ENCODE measurements around the gene CLEC16A. TPM values are rescaled to one million over a fixed set of nuclear protein-coding genes. Genes with fewer than 3 reads are reported as not detected.

CLEC16A gene
- total and polyA plus RNA-seq, 2 experiments from 2014 or later, result 9.9 to 24.1 TPM

DNA sequence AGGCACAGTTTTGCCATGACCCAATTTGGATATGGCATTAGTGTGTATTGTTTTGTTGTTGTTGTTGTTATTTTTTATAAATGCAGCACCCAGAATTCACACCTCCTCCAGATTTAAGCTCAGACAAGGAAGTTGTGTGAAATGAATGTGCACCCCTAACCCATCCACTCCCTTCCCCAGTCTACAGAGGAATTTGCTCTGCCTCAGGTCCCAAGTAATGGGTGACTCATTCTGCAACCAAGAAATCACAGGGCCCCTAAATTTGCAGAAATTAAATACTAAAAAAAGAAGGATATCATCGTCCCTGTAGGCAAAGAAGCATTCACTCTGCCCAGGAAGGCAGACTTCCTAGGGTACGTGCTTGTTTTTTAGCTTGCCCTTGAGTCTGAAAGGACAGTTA is 62.3 kb downstream of the CLEC16A start:
- Histone ChIP-seq H3F3A (replicated peaks; ENCODE audit: low read depth) (no peaks in the 10 kb centered on the region), H3K79me2 (replicated peaks; ENCODE audit: insufficient read depth) (no peaks in the 10 kb centered on the region), H3K4me3 (no peak overlapping the region), H4K20me1 (replicated peaks; ENCODE audit: insufficient read depth) (peaks cover 2% of the 10 kb centered on the region; the same call in 1 of the 2 replicates), H3K9me2 (ENCODE audit: insufficient read depth) (no peaks in the 10 kb centered on the region), H3K27me3 (ENCODE audit: insufficient read depth) (no peaks in the 10 kb centered on the region), H3K4me1 (ENCODE audit: insufficient read depth) (no peaks in the 10 kb centered on the region), H3K27ac (ENCODE audit: low read depth) (no peak overlapping the region), H3K36me3 (ENCODE audit: insufficient read depth) (no peaks in the 10 kb centered on the region), H2AFZ (no peak overlapping the region), H3K4me2 (no peak overlapping the region)
- Mint-ChIP-seq H3K27ac (no peak overlapping the region), H3K4me3 (no peak overlapping the region), H3K36me3 (ENCODE audit: low read depth) (peaks cover 8% of the 10 kb centered on the region; the same call in 2 of the 3 replicates), H3K9me3 (no peaks in the 10 kb centered on the region), H3K4me1 (peaks cover 6% of the 10 kb centered on the region), H3K27me3 (ENCODE audit: insufficient read depth, low read depth, poor library complexity) (peaks cover 4% of the 10 kb centered on the region)
- no peak for TF ChIP-seq NANOG (IDR thresholded peaks at IDR 0.05; ENCODE audit: borderline replicate concordance)
- TF ChIP-seq POLR2AphosphoS5 (IDR thresholded peaks at IDR 0.05; ENCODE audit: low read depth), result no peak
- no peak for TF ChIP-seq ZNF114 (CRISPR knock-in tag; IDR thresholded peaks at IDR 0.05)
- TF ChIP-seq, protein P1, sequence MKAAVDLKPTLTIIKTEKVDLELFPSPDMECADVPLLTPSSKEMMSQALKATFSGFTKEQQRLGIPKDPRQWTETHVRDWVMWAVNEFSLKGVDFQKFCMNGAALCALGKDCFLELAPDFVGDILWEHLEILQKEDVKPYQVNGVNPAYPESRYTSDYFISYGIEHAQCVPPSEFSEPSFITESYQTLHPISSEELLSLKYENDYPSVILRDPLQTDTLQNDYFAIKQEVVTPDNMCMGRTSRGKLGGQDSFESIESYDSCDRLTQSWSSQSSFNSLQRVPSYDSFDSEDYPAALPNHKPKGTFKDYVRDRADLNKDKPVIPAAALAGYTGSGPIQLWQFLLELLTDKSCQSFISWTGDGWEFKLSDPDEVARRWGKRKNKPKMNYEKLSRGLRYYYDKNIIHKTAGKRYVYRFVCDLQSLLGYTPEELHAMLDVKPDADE (IDR thresholded peaks at IDR 0.05), result no peak
- no peak for TF ChIP-seq CREB1 (CRISPR knock-in tag; IDR thresholded peaks at IDR 0.05; ENCODE audit: low read depth)
- TF ChIP-seq, protein P2, sequence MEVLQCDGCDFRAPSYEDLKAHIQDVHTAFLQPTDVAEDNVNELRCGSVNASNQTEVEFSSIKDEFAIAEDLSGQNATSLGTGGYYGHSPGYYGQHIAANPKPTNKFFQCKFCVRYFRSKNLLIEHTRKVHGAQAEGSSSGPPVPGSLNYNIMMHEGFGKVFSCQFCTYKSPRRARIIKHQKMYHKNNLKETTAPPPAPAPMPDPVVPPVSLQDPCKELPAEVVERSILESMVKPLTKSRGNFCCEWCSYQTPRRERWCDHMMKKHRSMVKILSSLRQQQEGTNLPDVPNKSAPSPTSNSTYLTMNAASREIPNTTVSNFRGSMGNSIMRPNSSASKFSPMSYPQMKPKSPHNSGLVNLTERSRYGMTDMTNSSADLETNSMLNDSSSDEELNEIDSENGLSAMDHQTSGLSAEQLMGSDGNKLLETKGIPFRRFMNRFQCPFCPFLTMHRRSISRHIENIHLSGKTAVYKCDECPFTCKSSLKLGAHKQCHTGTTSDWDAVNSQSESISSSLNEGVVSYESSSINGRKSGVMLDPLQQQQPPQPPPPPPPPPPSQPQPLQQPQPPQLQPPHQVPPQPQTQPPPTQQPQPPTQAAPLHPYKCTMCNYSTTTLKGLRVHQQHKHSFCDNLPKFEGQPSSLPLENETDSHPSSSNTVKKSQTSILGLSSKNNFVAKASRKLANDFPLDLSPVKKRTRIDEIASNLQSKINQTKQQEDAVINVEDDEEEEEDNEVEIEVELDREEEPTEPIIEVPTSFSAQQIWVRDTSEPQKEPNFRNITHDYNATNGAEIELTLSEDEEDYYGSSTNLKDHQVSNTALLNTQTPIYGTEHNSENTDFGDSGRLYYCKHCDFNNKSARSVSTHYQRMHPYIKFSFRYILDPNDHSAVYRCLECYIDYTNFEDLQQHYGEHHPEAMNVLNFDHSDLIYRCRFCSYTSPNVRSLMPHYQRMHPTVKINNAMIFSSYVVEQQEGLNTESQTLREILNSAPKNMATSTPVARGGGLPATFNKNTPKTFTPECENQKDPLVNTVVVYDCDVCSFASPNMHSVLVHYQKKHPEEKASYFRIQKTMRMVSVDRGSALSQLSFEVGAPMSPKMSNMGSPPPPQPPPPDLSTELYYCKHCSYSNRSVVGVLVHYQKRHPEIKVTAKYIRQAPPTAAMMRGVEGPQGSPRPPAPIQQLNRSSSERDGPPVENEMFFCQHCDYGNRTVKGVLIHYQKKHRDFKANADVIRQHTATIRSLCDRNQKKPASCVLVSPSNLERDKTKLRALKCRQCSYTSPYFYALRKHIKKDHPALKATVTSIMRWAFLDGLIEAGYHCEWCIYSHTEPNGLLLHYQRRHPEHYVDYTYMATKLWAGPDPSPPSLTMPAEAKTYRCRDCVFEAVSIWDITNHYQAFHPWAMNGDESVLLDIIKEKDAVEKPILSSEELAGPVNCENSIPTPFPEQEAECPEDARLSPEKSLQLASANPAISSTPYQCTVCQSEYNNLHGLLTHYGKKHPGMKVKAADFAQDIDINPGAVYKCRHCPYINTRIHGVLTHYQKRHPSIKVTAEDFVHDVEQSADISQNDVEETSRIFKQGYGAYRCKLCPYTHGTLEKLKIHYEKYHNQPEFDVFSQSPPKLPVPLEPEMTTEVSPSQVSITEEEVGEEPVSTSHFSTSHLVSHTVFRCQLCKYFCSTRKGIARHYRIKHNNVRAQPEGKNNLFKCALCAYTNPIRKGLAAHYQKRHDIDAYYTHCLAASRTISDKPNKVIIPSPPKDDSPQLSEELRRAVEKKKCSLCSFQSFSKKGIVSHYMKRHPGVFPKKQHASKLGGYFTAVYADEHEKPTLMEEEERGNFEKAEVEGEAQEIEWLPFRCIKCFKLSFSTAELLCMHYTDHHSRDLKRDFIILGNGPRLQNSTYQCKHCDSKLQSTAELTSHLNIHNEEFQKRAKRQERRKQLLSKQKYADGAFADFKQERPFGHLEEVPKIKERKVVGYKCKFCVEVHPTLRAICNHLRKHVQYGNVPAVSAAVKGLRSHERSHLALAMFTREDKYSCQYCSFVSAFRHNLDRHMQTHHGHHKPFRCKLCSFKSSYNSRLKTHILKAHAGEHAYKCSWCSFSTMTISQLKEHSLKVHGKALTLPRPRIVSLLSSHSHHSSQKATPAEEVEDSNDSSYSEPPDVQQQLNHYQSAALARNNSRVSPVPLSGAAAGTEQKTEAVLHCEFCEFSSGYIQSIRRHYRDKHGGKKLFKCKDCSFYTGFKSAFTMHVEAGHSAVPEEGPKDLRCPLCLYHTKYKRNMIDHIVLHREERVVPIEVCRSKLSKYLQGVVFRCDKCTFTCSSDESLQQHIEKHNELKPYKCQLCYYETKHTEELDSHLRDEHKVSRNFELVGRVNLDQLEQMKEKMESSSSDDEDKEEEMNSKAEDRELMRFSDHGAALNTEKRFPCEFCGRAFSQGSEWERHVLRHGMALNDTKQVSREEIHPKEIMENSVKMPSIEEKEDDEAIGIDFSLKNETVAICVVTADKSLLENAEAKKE (CRISPR knock-in tag; IDR thresholded peaks at IDR 0.05), result no peak
- TF ChIP-seq, protein P3, sequence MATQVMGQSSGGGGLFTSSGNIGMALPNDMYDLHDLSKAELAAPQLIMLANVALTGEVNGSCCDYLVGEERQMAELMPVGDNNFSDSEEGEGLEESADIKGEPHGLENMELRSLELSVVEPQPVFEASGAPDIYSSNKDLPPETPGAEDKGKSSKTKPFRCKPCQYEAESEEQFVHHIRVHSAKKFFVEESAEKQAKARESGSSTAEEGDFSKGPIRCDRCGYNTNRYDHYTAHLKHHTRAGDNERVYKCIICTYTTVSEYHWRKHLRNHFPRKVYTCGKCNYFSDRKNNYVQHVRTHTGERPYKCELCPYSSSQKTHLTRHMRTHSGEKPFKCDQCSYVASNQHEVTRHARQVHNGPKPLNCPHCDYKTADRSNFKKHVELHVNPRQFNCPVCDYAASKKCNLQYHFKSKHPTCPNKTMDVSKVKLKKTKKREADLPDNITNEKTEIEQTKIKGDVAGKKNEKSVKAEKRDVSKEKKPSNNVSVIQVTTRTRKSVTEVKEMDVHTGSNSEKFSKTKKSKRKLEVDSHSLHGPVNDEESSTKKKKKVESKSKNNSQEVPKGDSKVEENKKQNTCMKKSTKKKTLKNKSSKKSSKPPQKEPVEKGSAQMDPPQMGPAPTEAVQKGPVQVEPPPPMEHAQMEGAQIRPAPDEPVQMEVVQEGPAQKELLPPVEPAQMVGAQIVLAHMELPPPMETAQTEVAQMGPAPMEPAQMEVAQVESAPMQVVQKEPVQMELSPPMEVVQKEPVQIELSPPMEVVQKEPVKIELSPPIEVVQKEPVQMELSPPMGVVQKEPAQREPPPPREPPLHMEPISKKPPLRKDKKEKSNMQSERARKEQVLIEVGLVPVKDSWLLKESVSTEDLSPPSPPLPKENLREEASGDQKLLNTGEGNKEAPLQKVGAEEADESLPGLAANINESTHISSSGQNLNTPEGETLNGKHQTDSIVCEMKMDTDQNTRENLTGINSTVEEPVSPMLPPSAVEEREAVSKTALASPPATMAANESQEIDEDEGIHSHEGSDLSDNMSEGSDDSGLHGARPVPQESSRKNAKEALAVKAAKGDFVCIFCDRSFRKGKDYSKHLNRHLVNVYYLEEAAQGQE (IDR thresholded peaks at IDR 0.05; ENCODE audit: unreplicated experiment), result no peak
- TF ChIP-seq JUNB (IDR thresholded peaks at IDR 0.05; ENCODE audit: unreplicated experiment), result no peak
- TF ChIP-seq, protein P4, sequence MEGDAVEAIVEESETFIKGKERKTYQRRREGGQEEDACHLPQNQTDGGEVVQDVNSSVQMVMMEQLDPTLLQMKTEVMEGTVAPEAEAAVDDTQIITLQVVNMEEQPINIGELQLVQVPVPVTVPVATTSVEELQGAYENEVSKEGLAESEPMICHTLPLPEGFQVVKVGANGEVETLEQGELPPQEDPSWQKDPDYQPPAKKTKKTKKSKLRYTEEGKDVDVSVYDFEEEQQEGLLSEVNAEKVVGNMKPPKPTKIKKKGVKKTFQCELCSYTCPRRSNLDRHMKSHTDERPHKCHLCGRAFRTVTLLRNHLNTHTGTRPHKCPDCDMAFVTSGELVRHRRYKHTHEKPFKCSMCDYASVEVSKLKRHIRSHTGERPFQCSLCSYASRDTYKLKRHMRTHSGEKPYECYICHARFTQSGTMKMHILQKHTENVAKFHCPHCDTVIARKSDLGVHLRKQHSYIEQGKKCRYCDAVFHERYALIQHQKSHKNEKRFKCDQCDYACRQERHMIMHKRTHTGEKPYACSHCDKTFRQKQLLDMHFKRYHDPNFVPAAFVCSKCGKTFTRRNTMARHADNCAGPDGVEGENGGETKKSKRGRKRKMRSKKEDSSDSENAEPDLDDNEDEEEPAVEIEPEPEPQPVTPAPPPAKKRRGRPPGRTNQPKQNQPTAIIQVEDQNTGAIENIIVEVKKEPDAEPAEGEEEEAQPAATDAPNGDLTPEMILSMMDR (conservative IDR thresholded peaks at IDR 0.05; ENCODE audit: low read depth in 2 of 2), result no peak
- TF ChIP-seq EZH2phosphoT487 (IDR thresholded peaks at IDR 0.05; ENCODE audit: unreplicated experiment), result no peak
- TF ChIP-seq EZH2 (IDR thresholded peaks at IDR 0.05; ENCODE audit: low read depth, unreplicated experiment), result no peak
- no peak for TF ChIP-seq STAT1 (IDR thresholded peaks at IDR 0.05; ENCODE audit: unreplicated experiment)
- no peak for TF ChIP-seq ZNF331 (CRISPR knock-in tag; IDR thresholded peaks at IDR 0.05; ENCODE audit: low read depth)
- DNase-seq (ENCODE audit: low spot score) (no peak), ATAC-seq (no peak)

Data from GM23338 (cell line).